Activated CD8-positive, alpha-beta memory T cell treated with anti-CD3 and anti-CD28 coated beads for 1 hour (primary cell): ENCODE measurements around the gene GRM5.
"Not testable (repeated sequence)": the region's sequence is repeated elsewhere in the genome, so short reads cannot be mapped to it uniquely, and the experiment has no call there.

Source experiments
- DNase-seq, 2 donors: peaks; one replicate each; pipeline ENCODE4 v3.0.0-alpha.2; 2020; ENCODE audit warnings: low read depth in 1 of 2; ENCODE audit errors: extremely low read depth in 1 of 2

Gene GRM5

GRCh38 chr11:89065651-89066201 lies at the start of gene GRM5:
TSS of gene GRM5 (minus strand) at chr11:89065982. CDS start at chr11:89047872, 18,110 bp downstream.
- not testable (repeated sequence) for DNase-seq

GRCh38 chr11:89097956-89098355 lies 32.2 kb upstream of the GRM5 start:
- not testable (repeated sequence) for DNase-seq

- not testable (repeated sequence) for DNase-seq
These were observed 28.0 kb upstream of the GRM5 start for GRCh38 chr11:89093806-89094205.

GRCh38 chr11:89084951-89085350 lies 19.2 kb upstream of the GRM5 start:
- DNase-seq, result not testable (repeated sequence)

- DNase-seq, result not testable (repeated sequence)
These were observed 5.1 kb upstream of the GRM5 start for GRCh38 chr11:89070911-89071310.

GRCh38 chr11:89067264-89067663 lies 1.5 kb upstream of the GRM5 start:
- DNase-seq, result no peak

- DNase-seq, result no peak
These were observed 716 bp downstream of the GRM5 start for GRCh38 chr11:89065066-89065465.

- DNase-seq, result not testable (repeated sequence)
These were observed 2.3 kb downstream of the GRM5 start for GRCh38 chr11:89063481-89063951.

GRCh38 chr11:89062771-89063298 lies 2.9 kb downstream of the GRM5 start:
- not testable (repeated sequence) for DNase-seq

GRCh38 chr11:89061839-89062238 lies 3.9 kb downstream of the GRM5 start:
- DNase-seq, result not testable (repeated sequence)

- not testable (repeated sequence) for DNase-seq
These were observed 8.4 kb downstream of the GRM5 start for GRCh38 chr11:89057406-89057805.

GRCh38 chr11:89052220-89052619 lies 13.6 kb downstream of the GRM5 start:
- no peak for DNase-seq

- DNase-seq, result not testable (repeated sequence)
These were observed 18.6 kb downstream of the GRM5 start for GRCh38 chr11:89047159-89047558.

- not testable (repeated sequence) for DNase-seq
These were observed 21.8 kb downstream of the GRM5 start for GRCh38 chr11:89043861-89044588.

- not testable (repeated sequence) for DNase-seq
These were observed 36.1 kb downstream of the GRM5 start for GRCh38 chr11:89029671-89030070.

GRCh38 chr11:89021339-89021738 lies 44.4 kb downstream of the GRM5 start:
- DNase-seq, result no peak

GRCh38 chr11:89019827-89020547 lies 45.8 kb downstream of the GRM5 start:
- DNase-seq, result not testable (repeated sequence)

GRCh38 chr11:89016214-89016613 lies 49.6 kb downstream of the GRM5 start:
- DNase-seq, result no peak

- no peak for DNase-seq
These were observed 50.2 kb downstream of the GRM5 start for GRCh38 chr11:89015614-89016013.

- not testable (repeated sequence) for DNase-seq
These were observed 64.9 kb downstream of the GRM5 start for GRCh38 chr11:89000852-89001251.

- DNase-seq, result no peak
These were observed 86.1 kb downstream of the GRM5 start for GRCh38 chr11:88979641-88980040.
